Left lung (tissue), 10 donors: Measurements from ENCODE around the gene DCST2. TPM values are rescaled to one million over a fixed set of nuclear protein-coding genes. Genes with fewer than 3 reads are reported as not detected.

Experiments used
- ATAC-seq: fragments of 200-7000 bp; cut with Tn5 transposase; one replicate; pipeline ENCODE4 v1.9.1; 2020; ENCODE audit warnings: moderate library complexity
- DNase-seq, 4 donors: peaks; one replicate each; pipeline ENCODE4 v3.0.0-alpha.2; 2013 to 2020
- H3K27ac ChIP-seq, 2 donors: fragments of 200-600 bp; sonication (generic) in 1 of 2; one replicate each; pipeline versions ENCODE4 v1.5.0 to v1.8.0; 2020 to 2021
- H3K27me3 ChIP-seq, 2 donors: fragments of 200-600 bp; sonication (generic) in 1 of 2; one replicate each; pipeline versions ENCODE4 v1.5.0 to v1.8.0; 2020 to 2021
- H3K36me3 ChIP-seq, 2 donors: fragments of 200-600 bp; sonication (generic) in 1 of 2; one replicate each; pipeline versions ENCODE4 v1.5.0 to v1.8.0; 2020 to 2021
- H3K4me1 ChIP-seq, 2 donors: fragments of 200-600 bp; one replicate each; pipeline ENCODE4 v1.8.0; 2021
- H3K4me3 ChIP-seq, 2 donors: fragments of 200-600 bp; sonication (generic) in 1 of 2; one replicate each; pipeline versions ENCODE4 v1.5.0 to v1.8.0; 2020 to 2021; ENCODE audit warnings: mild to moderate bottlenecking in 1 of 2
- H3K9me3 ChIP-seq, 2 donors: fragments of 200-600 bp; sonication (generic) in 1 of 2; one replicate each; pipeline versions ENCODE4 v1.5.0 to v1.8.0; 2020 to 2021
- intact Hi-C, 2 donors: fragments of 100-400 bp; cut with DNase I; formaldehyde crosslinking; loops; one replicate each; pipeline versions ENCODE4 v1.11.2 to v1.14.2; 2022
- polyA plus RNA-seq, 6 donors: library from polyadenylated mRNA; unstranded; fragments of 120-200 nt; gene quantifications; one replicate each; pipeline ENCODE4 v1.2.1, GENCODE V29; 2013; ENCODE audit not compliant: insufficient read length in 6 of 6
- total RNA-seq, 2 donors: library from RNA; stranded (reverse); fragmentation: NEBNext Ultra II Directional; extraction: Animal tissue kit (Norgen Biotek cat#: 25700); gene quantifications; one replicate each; pipeline ENCODE4 v1.2.1, GENCODE V29; 2021
- TF ChIP-seq, protein P1 (sequence below), 2 donors: fragments of 200-600 bp; sonication (generic) in 1 of 2; IDR thresholded peaks; one replicate each; pipeline versions ENCODE4 v1.5.0 to v1.8.0; 2021; ENCODE audit warnings: antibody characterized with exemption in 2 of 2
- donor health status: DM: no; HTN: yes; CAD: no.
- donor health status: DM: no; HTN: no; CAD: no.

The DCST2 gene
- total and polyA plus RNA-seq, 8 donors = 0.60 to 2.5 (median 2.0) TPM

DNA sequence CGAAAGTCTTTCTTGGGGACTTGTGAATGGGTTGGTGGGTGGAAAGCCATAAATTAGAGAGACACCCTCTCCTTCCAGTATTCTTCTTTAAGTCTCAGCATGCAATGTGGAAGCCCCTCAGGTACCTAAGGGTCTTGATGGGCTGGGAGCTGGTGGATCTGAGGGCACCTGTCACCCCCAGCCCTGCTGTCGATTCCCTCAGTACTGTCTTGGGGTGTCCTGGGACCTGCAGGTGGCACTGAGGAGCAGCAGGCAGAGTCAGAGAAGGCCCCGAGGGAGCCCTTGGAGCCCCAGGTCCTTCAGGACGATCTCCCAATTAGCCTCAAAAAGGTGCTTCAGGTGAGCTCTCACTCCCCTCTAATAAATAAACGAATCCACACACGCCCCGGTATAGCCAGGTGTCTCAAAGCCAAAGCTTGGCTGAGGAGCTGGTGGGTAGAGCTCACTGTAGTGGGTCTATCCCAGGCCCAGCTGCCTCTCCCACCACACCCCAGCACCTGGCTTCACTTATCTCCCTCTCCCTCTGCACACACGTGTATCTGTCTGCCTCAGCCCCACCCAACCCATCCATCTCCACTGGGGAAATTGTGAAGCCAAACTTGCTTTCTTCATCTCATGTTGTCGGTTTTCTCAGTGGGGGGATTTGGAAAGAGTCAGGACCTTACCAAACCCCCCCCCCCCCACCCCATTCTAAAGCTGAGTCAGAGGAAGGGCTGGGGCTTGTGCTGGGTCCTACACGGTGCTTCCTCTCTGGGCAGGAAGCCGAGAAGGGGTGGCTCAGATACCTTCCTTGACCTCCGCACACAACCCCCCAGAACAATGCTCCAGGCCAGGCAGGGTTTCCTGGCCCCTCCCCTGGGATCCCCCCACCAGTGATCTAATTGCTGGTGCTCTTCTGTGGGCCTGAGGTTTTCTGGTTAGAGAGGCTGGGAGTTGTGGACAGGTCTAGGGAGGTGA, 19.1 kb upstream of the DCST2 start:
- H3K4me1 ChIP-seq = peaks cover 15 to 42% of the 10 kb centered on the region in 2 donors
- H3K27ac ChIP-seq = peak overlapping the region; percentile 65 to 97
- peak overlapping the region; percentile 78 to 95 for H3K4me3 ChIP-seq
- intact Hi-C loops = no loop called here
- ATAC-seq (peak; percentile 7), DNase-seq (no peak)
- H3K9me3 ChIP-seq = no peaks in the 10 kb centered on the region
- H3K36me3 ChIP-seq = peaks cover 0 to 42% of the 10 kb centered on the region in 2 donors
- TF ChIP-seq, protein P1, sequence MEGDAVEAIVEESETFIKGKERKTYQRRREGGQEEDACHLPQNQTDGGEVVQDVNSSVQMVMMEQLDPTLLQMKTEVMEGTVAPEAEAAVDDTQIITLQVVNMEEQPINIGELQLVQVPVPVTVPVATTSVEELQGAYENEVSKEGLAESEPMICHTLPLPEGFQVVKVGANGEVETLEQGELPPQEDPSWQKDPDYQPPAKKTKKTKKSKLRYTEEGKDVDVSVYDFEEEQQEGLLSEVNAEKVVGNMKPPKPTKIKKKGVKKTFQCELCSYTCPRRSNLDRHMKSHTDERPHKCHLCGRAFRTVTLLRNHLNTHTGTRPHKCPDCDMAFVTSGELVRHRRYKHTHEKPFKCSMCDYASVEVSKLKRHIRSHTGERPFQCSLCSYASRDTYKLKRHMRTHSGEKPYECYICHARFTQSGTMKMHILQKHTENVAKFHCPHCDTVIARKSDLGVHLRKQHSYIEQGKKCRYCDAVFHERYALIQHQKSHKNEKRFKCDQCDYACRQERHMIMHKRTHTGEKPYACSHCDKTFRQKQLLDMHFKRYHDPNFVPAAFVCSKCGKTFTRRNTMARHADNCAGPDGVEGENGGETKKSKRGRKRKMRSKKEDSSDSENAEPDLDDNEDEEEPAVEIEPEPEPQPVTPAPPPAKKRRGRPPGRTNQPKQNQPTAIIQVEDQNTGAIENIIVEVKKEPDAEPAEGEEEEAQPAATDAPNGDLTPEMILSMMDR (IDR thresholded peaks at IDR 0.05) = peak in 1 of 2 donors; percentile 17
- H3K27me3 ChIP-seq = no peaks in the 10 kb centered on the region

GRCh38 chr1:155051777-155052398, 18.3 kb upstream of the DCST2 start:
- Histone ChIP-seq H3K27me3 (no peaks in the 10 kb centered on the region), H3K4me3 (peak overlapping the region; percentile 78 to 95), H3K27ac (peak overlapping the region; percentile 81 to 97), H3K9me3 (no peaks in the 10 kb centered on the region), H3K36me3 (peaks cover 0 to 34% of the 10 kb centered on the region in 2 donors), H3K4me1 (peaks cover 15 to 42% of the 10 kb centered on the region in 2 donors)
- ATAC-seq (peak; percentile 50), DNase-seq (peak; percentile 18 to 85 (median 74))
- TF ChIP-seq, protein P1 (IDR thresholded peaks at IDR 0.05) = no peak
- intact Hi-C loops = no loop called here

GRCh38 chr1:155051342-155051776, 17.8 kb upstream of the DCST2 start:
- Histone ChIP-seq H3K4me1 (peaks cover 15 to 42% of the 10 kb centered on the region in 2 donors), H3K36me3 (peaks cover 0 to 28% of the 10 kb centered on the region in 2 donors), H3K9me3 (no peaks in the 10 kb centered on the region), H3K27ac (peak overlapping the region; percentile 81 to 97), H3K4me3 (peak overlapping the region; percentile 78 to 95), H3K27me3 (no peaks in the 10 kb centered on the region)
- peak; percentile 1 for ATAC-seq
- intact Hi-C loops = no loop called here
- TF ChIP-seq, protein P1 (IDR thresholded peaks at IDR 0.05) = no peak
- DNase-seq = peak in 1 of 4 donors; percentile 17

DNA sequence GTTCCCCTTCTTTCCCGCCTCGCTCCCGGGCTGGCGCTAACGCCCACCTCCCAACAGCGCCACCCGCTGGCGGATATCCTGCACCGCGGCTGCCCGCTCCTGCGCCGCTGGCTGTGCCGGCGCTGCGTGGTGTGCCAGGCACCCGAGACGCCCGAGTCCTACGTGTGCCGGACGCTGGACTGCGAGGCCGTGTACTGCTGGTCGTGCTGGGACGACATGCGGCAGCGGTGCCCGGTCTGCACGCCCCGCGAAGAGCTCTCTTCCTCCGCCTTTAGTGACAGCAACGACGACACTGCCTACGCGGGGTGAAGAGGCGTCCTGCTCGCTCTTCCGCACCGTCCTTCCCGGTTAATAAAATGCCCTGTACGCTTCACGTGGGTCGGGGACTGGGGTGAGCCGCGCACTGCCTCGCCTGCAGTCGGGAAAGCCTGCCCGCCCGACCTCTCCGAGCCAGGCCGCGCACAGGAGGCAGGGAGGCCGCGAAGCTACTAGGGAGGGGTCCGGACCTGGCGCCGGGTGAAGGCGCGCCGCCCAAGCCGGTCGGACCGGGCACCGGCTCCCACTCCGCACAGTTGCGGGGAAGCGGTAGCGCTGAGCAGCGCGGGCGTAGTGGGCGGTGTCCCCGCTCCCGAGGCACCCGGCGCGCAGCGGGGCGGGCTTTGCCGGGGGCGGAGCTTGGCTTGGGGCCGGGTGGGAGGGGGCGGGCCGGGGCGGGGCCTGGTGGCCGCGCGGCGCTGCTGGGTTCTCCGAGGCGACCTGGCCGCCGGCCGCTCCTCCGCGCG, 17.2 kb upstream of the DCST2 start, which contains the start of gene ADAM15:
Gene ADAM15, plus strand, starts transcription at position 757 of the 782 bp plus-strand sequence. CDS start 71 bp downstream, outside the sequence.
- peak; percentile 67 to 98 (median 85) for DNase-seq
- H3K27me3 ChIP-seq = no peaks in the 10 kb centered on the region
- H3K4me1 ChIP-seq = peaks cover 15 to 42% of the 10 kb centered on the region in 2 donors
- peak; percentile 87 for ATAC-seq
- peak within 1 kb of the TSS; percentile 78 to 95 for H3K4me3 ChIP-seq
- intact Hi-C loops = no loop called here
- peak within 1 kb of the TSS; percentile 84 to 97 for H3K27ac ChIP-seq
- peaks cover 0 to 22% of the 10 kb centered on the region in 2 donors for H3K36me3 ChIP-seq
- TF ChIP-seq, protein P1 (IDR thresholded peaks at IDR 0.05) = peak; percentile 88 to 98
- H3K9me3 ChIP-seq = no peaks in the 10 kb centered on the region
